ENCODE results near the gene SERINC3.
A peak's percentile ranks its signal among the peaks of the same experiment; 100 is the strongest.

The SERINC3 gene

DNA sequence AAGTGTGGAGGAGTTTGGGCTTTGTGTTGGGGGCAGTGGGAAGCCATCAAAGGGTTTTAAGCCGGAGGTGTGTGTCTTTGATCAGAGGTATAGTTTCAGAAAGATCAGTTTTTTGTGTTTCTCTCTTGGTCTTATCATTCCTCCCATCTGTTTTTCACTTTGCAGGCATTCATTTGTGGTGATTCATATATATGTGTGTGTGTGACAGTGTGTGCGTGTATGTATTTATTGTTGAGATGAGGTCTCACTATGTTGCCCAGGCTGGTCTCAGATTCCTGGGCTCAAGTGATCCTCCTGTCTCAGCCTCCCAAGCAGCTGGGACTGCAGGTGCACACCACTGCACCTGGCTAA lies 11.1 kb upstream of the SERINC3 start:
- DNase-seq (ENCODE audit: low spot score) = no peak

- DNase-seq (ENCODE audit: low spot score) = peak; percentile 19
Measured at GRCh38 chr20:44532259-44532980, 10.6 kb upstream of the SERINC3 start.

- DNase-seq (ENCODE audit: low spot score) = no peak
Measured at GRCh38 chr20:44528309-44528708, 6.4 kb upstream of the SERINC3 start.

GRCh38 chr20:44527716-44528199 lies 5.9 kb upstream of the SERINC3 start:
- DNase-seq (ENCODE audit: low spot score) = no peak

DNA sequence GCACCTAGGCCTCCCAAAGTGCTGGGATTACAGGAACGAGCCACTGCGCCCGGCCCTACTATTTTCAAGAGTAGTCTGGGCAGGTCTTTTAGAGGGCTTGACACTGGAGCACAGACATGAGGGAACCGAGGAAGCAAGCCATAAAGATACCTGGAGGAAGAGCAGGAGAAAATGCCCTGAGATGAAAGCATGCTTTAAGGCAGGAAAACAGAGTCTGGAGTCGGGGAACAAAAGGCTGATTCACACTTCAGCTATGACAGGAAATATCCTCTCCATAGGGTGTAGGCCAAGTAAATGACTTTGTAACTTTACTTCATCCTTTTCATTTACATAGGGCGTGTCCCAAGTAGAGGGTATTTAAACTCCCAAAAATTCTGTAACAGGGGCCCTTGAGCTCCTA lies 4.3 kb upstream of the SERINC3 start:
- DNase-seq (ENCODE audit: low spot score) = no peak

DNA sequence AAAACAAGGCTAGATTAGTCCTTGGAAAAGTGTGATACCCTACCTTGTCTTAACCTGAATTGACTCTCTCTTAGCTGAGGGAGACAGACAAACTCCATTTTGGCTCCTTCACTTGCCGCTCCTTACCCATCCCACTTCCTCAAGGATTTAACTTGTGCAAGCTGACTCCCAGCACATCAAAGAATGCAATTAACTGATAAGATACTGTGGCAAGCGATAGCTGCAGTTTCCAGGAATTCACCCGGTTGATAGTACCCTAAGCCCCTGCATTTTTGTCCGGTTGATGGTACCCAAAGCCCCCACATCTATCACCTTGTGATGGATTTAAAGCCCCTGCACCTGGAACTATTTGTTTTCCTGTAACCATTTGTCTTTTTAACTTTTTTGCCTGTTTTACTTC lies 1.9 kb upstream of the SERINC3 start:
- DNase-seq (ENCODE audit: low spot score) = no peak

DNA sequence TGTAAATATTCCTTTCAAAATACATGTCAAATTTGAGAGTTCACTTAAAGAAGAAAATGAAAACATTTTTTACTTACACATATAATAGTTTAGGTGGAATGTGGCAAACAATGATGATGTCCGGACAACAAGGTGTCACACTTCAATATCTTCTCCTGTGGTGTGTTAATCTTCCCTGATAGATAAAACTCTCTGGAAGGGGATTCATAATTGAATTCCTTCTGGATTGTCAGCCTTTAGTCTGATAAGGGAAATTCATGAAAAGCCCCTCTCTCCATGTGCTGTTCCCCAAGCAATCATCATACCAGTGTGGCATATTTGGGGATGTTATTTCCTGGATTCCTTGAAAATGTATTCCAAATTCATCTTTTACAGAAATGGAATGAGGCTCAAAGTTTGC lies 971 bp upstream of the SERINC3 start:
- no peak for DNase-seq (ENCODE audit: low spot score)

DNA sequence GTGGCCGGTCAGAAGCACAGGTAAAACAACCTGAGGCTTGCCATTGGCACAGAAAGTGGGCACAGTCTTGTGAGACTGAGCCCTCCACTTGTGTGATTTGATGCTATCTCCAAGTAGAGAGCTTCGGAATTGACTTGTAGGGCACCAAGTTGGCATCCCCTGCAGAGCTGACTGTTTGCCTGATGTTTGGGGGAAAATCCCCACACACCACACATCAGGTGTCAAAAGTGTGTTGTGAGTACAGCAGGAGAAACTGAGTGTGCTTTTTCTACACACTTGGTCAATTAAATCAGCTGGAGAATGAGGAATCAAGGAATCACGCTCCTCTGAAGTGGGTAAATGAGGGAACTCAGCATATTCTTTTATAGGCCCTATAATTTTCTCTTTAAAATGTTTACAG lies 989 bp downstream of the SERINC3 start:
- DNase-seq (ENCODE audit: low spot score) = no peak

DNA sequence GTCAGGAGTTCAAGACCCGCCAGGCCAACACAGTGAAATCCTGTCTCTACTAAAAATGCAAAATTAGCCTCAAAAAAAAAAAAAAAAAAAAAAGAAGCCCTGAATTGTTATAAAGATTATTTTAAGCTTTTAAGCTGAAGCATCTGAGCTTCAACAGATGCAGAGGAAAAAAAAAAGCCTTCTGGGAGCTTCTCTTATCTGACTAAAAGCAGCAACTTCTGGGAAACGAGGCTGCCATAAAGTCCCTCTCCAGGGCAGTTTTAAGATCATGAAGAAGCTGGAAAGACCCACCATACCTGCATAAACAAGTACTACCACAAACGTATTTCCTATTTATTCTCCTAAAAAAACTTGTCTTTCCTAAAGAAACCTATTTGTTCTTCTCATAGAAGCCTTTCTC lies 3.6 kb downstream of the SERINC3 start:
- no peak for DNase-seq (ENCODE audit: low spot score)

DNA sequence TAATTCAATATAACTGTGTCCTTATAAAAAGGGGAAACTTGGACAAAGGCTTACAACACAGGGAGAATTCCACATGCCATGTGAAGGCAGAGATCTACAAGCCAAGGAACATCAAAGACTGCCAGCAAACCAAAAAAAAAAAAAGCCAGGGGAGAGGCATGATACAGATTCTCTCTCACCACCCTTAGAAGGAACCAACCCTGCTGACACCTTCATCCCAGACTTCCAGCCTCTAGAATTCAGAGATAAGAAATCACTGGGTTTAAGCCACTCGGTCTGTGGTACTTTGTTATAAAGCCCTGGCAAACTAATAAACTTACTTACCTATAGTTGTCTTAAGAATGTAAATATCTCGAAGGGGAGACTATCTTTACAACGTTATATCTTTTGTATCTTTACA lies 4.4 kb downstream of the SERINC3 start:
- no peak for DNase-seq (ENCODE audit: low spot score)

GRCh38 chr20:44516491-44516890 lies 5.4 kb downstream of the SERINC3 start:
- DNase-seq (ENCODE audit: low spot score) = no peak

DNA sequence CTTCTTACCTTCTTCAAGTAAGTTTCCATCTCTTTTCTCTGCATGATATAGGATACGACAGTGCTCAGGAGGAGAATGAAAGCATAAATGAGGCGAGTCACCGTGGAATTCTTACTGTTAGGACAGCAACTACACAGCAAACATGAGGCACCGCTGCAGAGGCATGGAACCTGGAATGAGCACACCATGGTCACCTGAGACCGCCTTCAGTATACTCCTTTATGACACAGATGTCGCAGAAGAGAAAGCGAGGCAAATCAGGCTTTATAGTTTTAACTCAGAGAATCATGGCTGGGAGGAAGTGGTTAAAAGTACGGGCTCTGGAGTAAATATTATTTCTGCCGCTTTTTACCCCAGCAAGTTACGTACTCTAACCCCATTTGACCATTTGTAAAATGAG lies 8.0 kb downstream of the SERINC3 start:
- no peak for DNase-seq (ENCODE audit: low spot score)

- DNase-seq (ENCODE audit: low spot score) = no peak
Measured at GRCh38 chr20:44509762-44510161, 12.1 kb downstream of the SERINC3 start.

DNA sequence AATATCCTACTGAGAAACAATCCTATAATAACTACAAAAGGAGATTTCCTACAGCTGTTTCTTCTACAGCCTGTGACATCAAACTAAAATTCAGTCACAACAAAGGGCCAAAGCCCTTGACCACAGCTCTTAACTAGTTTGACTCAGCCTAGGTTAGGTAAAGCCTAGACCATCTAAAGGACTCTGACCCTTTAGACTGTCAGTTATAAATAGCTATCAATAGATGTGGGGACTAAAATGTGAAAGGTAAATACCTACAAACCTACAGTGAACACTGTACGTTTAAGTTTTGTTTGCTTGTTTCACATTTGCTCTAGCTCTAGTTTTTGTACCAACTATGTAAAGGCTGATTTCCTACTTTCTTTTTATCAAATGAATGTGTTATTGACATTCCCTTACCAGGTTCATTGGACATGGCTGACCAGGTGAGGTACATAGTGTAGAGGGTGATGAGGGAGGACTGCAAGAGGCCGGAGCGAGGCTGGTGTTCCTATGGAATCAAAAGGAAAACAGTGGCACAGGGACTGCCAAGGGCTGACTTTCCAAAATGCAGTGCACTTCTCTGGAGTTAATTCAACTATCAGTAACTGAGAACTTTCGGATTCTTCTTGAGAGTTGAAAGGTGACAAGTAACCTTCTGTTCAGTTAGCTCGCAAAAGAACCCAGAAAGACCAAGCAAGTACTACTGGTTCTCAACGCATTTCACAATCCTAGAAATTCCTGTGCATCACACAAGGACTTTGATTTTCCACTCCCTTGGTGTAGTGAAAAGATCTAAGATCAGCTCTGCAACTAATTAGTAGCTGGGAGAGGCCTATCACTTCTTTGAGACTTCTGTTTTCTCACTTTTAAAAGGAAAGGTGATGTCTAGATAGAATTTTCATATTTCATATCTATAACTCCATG lies 17.2 kb downstream of the SERINC3 start:
- DNase-seq (ENCODE audit: low spot score) = no peak

GRCh38 chr20:44502968-44503367 lies 18.9 kb downstream of the SERINC3 start:
- DNase-seq (ENCODE audit: low spot score) = no peak

DNA sequence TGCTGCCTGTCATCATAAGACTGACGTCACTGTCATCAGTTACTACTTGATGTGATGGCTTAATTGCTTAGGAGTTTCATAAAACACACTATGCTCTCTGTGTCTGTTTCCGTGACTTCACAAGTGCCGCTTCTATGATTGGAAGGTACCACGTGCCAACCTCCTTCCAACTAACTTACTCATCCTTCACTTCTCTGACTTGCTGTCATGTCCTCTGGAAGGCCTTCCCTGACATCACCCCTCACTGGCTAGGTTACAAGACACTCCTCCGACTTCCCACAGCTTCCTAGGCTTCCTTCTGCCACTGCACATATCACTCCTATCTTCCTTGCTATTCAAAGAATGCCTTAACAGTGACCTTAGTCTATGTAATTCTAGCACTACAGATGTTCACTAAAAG lies 20.4 kb downstream of the SERINC3 start:
- no peak for DNase-seq (ENCODE audit: low spot score)

DNA sequence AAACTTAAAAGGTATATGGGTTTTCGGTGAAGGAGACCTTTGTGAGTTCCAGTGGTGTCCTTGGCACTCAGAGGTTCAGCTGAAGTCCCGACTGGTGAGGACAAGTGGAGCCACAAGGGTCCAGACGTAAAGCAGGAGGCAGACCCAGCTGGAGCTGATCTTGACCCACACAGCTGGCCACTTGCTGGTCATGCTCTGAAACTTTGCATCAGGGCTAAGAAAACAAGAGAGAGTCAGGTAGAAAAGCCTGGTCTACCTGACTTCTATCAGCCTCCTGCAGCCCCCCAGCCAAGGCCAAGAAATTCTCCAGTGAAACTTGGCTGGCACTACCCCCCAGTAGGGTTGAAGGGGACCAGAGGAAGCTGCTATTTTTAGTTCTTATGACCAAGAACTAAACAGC lies 21.6 kb downstream of the SERINC3 start:
- no peak for DNase-seq (ENCODE audit: low spot score)

DNA sequence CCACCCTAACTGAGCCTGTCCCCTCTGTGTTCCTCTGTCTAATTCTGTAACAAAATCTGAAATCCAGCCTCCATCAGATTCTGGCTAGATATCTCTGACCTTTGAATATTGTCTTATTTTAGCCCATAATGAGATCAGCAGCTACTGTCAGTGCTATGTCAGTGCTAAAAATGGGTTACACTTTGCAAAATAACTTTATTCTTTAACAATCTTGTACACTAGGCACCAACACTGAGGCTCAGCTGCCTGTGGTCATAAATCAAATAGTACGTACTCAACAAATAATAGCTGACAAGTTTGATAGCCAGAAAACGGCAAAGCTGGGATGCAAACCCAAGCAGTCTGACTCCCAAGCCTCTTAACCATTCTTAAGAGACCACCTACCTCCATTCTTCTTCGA lies 24.1 kb downstream of the SERINC3 start:
- DNase-seq (ENCODE audit: low spot score) = no peak

- no peak for DNase-seq (ENCODE audit: low spot score)
Measured at GRCh38 chr20:44496976-44497375, 24.9 kb downstream of the SERINC3 start.

- DNase-seq (ENCODE audit: low spot score) = no peak
Measured at GRCh38 chr20:44495802-44496481, 25.9 kb downstream of the SERINC3 start.

- DNase-seq (ENCODE audit: low spot score) = no peak
Measured at GRCh38 chr20:44495257-44495656, 26.6 kb downstream of the SERINC3 start.

DNA sequence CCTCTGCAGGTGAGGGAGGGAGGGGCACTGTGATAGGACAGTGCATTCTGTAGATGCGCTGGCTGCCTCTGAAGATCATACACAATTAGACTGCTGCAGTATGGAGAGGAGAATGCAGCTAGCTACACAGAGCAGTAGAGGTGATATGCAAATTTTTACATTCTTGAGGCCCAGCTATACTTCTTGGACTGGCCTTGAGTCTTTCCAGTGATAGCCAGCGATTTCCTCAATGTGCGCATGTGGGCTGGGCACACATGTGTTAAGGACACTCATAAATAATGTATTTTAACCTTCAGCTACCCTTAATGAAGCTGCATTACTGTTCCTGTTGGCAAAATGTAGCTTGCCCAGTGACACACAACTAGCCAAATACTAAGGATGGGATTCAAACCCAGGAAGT lies 27.2 kb downstream of the SERINC3 start:
- DNase-seq (ENCODE audit: low spot score) = no peak

DNA sequence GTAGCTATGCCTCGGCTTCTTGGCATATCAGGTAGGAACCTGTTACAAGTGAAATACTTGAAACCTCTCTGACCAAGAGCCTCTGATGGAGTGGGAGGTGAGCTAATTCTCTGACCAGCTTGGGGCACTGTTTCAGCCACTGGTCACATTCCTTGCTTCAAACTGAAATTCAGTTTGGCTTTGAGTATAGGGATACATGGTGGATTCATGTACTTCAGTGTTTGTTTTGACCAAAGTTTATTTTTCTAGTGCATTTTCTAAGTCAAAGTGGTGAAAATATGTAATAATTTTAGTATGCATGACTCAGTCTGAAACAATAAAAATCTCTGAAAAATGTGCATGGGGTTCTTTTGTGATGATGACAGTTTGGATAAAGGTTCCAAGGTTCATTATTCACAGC lies 27.6 kb downstream of the SERINC3 start:
- DNase-seq (ENCODE audit: low spot score) = no peak

Measured in HuH-7.5 (cell line).